Suppressor macrophage treated with lipopolysaccharide for 1 hour (primary cell): ENCODE measurements around the gene NKG7.
"Not testable (repeated sequence)": the region's sequence is repeated elsewhere in the genome, so short reads cannot be mapped to it uniquely, and the experiment has no call there.

Source experiments
- DNase-seq, 3 donors: peaks; one replicate each; pipeline ENCODE4 v3.0.0-alpha.2; 2020 to 2022

NKG7 gene, protein sequence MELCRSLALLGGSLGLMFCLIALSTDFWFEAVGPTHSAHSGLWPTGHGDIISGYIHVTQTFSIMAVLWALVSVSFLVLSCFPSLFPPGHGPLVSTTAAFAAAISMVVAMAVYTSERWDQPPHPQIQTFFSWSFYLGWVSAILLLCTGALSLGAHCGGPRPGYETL

DNA sequence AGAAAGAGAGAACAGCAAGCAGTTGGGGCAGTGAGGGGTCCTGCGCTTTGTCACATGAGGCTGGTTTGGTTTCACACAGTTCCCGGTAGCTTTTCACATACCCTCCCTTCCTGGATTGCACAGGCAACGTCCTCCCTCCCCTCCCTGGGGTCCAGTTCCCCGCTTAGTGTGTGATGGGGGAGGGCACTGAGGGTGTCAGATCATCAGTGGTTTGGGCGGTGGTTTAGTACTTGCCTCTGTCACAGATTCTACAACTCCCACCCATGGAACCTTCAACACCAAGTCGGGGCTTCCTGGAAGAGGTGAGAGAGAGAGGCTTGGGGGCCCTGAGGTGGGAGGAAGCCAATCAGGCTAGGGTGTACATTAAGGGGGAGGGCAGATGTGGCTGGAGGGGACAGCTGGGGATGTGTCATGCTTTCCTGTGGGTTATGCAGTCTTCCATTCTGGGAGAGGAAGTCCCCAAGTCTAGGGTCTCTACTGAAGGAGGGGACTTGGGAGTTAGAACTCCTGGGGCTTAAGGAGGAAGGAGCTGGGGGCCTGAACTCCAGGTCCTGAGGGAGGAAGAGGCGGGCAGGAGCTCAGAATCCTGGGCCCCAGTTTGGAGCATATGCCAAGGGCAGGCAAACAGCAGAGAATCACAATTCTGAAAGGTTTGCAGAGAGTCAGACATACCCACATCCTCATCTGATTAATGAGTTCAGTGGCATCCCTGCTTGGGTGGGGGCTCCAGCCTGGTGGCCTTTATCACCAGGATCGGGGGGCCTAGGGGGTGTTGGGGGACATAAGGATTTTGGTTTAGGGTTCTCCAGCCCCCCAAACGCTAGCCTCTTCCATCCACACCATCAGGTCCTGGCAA lies at the start of gene NKG7:
Gene NKG7 (minus strand): TSS at position 6 of the 856 bp plus-strand sequence. CDS start 119 bp downstream, outside the sequence.
- DNase-seq, result peak; percentile 27 to 40 (median 32)

DNA sequence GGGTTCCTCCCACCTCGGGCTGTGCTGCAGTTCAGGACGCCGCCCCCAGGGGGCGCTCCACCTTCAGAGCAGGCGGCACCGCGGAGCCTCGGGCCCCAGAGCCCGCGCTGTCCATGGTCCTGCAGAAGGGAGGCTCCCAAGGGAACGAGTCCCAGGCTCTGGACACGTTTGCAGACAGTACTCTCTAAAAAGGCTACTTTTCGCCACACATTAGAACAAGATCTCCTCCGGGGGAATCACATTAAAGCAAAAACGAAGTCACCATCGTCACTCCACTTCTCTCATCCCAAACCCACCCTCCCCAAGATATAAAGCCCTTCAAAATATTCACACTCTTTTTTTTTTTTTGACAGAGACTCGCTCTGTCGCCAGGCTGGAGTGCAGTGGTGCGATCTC lies 49.6 kb upstream of the NKG7 start:
- peak; percentile 93 to 98 (median 97) for DNase-seq

DNA sequence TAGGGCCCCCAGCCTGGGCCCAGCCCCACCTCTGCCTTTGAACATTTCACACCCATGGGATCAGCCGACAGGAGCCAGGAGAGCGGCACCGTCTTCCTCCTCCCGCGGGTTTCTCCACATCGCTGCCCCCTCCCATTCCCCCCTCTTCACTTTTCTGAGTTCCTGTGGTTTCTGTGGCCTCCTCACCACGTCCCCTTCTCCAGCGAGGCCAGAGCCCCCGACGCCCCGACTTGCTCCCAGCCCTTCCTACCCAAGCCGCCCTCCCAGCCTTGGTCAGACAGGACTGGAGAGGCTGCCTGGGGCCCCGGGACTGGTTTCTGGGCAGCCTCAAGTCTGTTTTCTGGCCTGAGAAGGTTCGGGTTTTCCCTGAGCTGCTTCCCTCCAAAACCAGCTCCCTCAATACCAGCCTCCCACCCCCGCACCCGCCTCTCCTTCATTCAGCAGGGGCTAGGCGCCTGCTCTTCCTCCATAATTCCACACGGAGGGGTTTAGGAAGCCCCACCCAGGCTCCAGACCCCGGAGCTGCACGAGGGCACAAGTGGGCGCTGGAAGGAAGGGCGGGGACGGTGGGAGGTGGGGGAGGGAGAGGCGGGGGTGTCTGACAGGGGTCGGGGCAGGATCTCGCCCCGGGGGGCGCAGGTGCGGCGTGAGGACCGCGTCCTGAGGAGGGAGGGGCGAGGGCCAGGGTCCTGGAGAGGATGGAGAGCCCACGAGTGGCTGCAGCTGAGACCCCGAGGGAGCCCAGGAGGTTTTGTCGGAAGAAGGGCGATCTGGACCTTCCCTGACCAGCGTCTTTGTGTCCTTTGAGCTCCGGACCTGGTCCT lies 49.0 kb upstream of the NKG7 start:
- peak; percentile 54 to 81 (median 57) for DNase-seq

DNA sequence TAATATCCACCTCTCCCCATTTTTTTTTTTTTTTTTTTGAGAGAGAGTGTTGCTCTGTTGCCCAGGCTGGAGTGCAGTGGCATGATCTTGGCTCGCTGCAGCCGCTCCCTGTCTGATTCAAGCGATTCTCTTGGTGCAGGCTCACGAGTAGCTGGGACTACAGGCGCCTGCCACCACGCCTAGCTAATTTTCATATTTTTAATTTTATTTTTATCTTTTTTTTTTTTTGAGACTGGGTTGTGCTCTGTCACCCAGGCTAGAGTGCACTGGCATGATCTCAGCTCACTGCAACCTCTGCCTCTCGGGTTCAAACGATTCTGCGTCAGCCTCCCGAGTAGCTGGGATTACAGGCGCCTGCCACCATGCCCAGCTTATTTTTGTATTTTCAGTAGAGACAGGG lies 48.1 kb upstream of the NKG7 start:
- not testable (repeated sequence) for DNase-seq

DNA sequence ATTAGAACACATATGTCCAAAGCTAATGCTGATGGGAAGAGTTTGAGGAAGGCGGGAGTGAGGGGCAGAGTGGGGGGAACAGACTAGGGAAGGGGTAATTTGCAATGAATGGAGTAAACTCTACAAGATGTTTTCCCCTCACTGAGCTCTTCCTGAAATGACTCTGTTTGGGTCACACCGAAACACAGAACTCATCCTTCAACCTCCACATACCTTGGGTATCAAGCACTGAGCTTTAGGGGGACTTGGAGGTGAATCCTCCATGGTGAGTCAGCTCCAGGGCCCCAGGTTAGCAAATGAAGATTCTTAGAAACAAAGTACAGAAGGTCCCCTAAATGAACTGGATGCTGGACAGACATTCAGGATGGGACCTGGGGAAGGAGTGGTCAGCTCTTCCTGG lies 46.3 kb upstream of the NKG7 start:
- no peak for DNase-seq

DNA sequence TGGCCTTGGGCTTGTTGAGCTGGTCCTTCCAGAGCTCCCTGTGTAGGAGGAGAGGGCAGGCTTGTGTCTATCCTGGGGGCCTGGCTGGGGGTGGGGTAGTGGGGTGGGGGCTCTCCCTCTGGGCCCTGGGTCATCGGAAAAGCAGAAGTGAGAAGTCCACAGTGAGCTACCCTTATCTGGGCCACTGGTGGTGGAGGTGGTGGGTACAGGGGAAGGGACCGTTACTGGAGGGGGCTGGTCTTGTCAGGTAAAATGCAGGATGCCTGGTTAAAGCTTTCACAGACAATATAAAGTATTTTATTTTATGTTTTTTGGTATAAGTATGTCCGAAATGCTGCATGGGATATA lies 45.3 kb upstream of the NKG7 start:
- DNase-seq, result no peak

DNA sequence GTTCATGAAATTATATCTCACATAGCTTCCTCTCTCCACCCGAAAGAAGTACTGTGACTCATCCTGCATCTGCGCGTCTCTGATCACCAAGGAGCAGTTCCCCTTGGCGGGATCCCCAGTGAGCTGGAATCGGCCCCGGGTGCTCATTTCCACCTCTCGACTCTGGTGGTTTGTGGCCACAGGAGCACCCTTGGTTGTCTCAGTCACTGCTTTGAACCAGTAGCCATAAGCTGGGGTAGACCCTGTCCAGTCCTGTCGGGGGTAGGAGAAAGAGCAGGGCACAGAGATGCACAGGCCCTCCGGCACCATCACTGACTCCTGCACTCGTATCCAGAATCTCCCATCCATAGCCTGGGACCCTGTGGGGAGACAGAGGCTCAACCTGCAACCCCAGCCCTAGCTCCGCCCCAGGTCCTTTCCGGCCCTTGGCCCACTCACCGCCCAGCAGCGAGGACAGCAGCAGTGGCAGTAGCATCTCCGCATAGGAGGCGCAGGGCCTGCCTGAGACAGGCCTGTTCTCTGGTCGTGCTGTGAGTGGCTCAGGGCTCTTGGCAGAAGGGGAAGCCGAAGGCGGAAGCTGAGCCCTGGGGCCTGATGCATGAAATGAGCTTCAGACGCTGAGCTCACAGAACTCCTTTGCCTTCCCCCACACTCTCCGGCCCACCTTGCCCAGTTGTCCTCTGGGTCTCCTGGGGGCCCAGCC lies 44.8 kb upstream of the NKG7 start, which contains the start of gene SIGLEC10:
Gene SIGLEC10 (minus strand): TSS at position 536 of the 703 bp plus-strand sequence. CDS start 61 bp downstream, at position 475.
- DNase-seq, result peak; percentile 88 to 91 (median 90)

DNA sequence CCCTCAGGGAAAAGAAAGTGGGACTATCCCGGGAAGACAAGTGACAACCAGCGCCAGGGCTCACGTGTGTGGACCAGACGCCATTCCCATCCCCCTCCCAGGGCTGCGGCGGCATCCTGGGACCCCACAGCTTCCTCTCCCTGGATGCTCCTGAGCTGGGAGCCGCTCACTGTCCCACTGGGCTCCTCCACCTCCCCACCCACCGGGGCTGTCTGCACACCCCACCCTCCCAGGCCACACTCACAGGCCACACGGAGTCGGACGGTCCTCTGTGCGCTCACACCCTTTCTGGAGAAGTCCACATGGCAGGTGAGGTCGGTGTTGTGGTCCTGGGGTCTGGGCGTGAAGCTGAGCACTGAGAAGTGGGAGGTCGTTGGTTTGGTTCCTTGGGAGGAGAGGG lies 44.0 kb upstream of the NKG7 start:
- not testable (repeated sequence) for DNase-seq

DNA sequence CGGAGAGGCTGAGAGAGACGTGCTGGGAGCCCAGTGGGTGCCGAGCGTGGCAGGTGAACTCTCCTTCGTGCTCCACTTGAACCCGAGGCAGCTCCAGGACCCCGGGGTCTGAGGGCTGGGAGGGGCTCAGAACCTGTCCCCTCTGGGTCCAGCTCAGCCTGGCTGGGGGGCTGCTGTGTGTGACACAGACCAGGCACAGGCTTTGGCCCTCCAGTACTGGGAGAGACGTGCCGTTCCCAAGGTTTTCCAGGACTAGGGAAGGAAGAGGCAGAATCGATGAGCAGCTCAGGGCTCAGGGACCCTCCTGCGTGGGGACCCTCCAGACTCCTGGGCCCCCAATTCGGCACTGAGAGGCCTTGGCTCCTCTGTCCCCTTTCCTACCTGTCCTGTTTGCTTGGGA lies 42.7 kb upstream of the NKG7 start:
- DNase-seq, result no peak

DNA sequence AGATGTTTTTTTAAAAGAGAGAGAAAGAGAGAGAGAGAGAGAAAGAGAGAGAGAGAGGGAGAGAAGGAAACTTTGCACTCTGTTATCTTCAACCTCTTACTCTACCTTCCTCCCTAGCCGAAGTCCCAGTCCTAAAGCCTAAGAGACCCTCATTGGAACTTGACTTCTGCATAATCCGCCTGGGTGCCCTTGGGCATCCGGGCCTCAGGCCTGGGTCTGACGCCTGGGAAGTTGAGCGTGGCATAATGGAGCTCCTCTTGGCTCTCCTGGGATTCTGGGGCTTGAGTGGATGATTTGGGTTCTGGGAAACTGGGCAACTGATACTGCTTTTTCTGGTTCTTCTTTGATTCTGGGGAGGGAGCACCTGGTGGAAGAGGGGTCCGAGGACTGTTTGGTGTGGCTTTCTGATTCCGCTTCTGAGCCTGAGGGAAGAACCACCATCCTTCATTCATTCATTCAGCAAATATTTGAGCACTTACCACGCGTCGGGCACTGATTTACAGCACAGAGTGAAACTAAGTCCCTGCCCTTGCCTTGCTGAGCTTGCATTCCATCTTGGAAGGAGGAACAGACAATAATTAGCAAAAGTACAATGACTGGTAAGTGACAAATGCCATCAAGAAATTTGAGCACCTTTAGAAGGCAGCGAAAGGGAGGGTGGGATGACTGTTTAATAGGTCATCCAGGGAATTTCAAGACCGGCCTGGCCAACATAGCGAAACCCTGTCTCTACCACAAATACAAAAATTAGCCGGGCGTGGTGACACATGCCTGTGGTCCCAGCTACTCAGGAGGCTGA lies 38.7 kb upstream of the NKG7 start:
- no peak for DNase-seq

DNA sequence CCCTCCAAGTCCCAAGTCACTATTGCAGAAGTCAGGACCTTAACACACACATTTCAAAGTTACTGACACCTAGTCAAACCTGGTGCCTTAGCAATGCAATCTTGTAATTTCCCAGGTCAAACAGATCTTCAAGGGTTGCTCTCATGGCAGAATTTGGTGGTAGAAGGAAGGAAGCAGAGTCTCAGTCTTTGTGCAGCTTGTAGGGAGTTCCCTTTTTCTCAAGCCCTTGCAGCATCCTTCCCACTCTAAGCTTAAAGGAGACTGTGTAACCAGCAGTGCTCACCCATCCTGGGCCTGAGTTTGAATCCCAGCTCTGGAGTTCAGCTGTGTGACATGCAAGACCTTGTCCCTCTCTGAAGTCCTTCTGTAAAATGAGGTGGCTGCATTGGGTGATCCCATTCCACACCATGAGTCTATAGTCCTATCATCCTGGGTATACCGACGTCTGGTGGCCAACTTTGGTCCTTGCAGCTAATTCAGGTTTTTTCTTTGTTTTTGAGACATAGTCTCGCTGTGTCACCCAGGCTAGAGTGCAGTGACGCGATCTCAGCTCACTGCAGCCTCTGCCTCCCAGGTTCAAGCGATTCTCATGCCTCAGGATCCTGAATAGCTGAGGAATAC lies 35.2 kb upstream of the NKG7 start:
- DNase-seq, result peak; percentile 89 to 95 (median 94)

DNA sequence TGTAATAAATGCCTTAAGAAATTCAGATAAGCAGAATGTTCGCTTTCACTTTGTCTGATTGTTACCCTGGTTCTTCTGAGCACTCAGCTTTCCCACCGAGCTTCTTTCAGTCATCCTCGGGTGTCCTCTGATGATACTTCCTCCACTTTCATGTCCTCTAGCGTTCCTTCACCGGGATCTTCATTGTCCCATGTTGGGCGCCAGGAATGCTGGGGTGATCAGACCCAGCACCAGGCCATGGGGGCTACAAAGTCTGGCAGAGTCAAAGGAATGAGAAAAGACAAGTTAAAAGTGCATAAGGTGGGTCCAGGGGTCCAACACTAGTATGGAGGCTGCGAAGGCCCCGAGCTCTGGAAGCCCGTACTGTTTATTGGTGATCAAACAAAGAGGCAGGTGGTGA lies 29.7 kb upstream of the NKG7 start:
- DNase-seq, result peak in 1 of 3 donors; percentile 8

DNA sequence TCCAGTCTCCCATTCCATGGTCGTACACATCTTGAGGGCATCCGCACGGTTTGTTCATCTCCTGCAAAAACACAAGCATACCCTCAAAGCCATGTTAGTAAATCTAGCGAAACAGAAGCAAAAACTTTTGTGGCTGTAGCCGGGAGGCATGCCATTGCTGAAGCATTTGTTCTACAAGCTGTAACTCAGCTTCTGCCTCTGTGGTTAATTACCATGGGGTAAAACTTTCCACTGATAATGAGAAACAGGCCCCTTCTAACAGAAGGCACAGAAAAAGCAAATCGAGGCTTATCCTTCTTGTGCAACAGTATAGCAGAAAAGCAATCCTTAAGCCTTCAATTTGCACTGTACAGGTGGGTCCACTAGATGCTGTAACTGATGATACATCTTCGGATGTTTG lies 27.5 kb upstream of the NKG7 start:
- peak in 1 of 3 donors; percentile 11 for DNase-seq

DNA sequence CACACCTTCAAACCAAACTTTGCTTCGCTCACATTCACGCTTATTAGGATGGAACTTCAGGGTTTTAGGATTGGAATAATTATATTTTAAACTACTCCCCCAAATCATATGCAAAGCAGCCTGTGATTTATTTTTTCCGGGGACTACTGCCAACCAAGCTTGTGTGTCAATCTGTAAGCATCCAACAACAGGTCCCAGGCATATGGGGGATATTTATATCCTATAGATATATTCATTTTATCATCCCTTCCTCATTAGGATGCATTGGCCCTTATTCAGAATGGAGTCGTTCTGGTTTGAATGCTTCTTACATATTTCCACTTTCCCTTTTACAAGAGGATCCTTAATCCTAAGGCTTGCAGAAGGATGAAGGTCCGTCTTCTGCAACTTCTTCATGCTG lies 26.8 kb upstream of the NKG7 start:
- DNase-seq, result peak in 1 of 3 donors; percentile 16

DNA sequence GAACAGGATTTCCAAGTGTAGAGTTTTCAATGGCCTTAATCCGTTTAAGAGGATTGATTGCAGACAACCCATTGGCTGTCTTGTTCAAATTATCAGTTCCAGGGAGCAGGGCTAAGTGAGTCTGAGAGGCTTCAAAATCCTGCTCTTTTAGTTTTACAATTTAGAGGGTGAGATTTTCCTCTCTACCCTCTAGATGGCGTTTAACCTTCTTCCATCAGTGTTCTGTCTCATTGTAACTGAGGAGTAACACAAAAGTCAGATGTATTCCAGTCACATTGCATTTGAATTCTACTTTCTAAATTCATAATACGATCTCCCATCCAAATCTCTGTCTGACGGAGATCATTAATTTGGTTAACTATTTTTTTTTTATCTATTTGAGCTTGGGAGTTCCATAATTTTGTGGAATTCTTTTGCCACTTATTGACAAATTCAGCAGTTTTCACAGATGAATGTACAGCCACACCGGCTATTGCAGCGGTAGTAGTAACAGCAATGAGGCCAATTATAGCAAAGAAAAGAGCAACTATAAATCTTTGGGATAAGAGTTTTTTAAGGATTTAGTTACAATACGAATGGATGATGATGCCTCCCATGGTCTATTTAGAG lies 25.7 kb upstream of the NKG7 start:
- DNase-seq, result peak; percentile 48 to 79 (median 72)

DNA sequence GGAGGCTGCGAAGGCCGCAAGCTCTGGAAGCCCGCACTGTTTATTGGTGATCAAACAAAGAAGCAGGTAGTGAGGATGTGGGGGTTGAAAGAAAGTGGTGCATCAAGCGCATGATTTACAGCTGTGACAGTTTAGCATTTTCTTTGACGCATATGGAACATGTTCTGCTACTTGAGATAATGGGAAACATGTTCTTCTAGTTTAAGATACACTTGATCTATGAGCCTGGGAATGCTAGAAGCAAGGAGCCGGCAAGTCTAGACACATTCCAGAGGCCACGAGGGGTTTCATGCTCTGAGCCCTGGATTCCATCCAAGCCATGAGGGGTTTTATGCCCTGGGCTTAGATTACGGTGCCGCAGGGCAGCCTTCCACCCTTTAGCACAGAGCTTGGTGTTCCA lies 25.0 kb upstream of the NKG7 start:
- not testable (repeated sequence) for DNase-seq

DNA sequence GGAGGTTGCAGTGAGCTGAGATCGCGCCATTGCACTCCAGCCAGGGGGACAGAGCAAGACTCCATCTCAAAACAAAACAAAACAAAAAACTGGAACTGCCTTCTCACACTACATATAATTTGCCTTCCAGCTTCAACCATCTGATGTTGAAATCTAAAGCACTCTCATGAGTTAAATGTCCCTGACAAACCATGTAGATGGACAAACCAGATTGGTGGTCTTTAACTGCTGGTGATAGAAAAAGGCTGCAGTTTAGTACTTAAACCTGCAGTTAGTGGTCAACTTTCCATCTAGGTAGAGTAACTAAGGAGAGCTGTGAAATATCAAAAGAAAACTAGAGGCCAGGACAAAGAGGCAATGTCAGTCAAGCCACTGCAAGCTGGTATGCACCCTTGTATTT lies 23.7 kb upstream of the NKG7 start:
- DNase-seq, result peak in 1 of 3 donors; percentile 11

DNA sequence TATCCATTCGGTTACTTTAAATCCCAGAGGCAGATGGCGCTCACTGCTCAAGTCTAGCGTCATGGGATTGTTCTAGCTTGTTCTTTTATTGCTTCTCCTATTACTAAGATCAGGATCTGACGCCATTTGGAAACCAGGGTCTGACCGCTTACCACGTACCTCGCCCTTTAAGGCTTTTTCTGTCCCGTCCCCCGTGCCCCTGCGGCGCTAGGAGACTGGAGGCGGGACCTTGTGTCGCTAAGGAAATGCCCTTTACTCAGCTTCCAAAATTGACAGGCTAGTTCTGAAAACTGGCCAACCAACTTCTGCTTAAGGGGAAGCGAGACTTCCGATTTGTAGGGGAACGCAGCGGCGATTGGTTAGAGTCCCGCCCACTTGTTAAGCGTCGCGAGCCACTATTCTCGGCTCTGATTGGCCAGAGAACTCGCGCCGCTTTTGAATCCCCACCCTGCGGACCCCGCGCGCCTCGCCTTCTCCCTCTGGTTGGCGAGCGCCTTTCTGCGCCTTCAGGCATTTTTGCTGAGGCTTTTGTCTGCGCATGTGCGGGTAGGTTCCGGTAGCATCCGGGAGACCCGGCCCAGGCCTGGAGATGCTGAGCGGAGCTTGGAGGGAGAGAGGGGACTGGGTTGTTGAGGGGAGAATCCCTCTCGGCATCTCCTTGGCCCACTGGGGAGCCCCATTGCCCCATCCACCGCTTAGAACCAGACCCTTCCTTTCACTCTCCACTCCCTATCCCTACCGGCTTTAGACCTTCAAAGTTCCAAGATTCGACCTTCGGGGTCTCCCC lies 21.8 kb upstream of the NKG7 start:
- DNase-seq, result peak; percentile 95 to 99 (median 98)

DNA sequence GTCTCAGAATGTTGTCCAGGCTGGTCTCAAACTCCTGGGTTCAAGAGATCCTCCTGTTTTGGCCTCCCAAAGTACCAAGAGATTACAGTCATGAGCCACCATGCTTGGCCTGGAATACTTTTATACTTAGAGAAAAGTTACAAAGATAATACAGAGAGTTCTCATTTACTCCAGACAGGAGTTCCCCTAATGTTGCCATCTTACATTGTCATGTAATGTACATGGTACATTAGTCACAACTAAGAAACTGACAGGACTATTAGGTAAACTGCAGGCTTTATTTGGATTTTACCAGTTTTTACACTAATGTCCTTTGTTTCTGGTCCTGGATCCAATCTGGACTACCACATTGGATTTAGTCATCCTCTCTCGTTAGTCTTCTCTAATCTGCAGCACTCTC lies 20.2 kb upstream of the NKG7 start:
- DNase-seq, result peak; percentile 58 to 80 (median 78)

DNA sequence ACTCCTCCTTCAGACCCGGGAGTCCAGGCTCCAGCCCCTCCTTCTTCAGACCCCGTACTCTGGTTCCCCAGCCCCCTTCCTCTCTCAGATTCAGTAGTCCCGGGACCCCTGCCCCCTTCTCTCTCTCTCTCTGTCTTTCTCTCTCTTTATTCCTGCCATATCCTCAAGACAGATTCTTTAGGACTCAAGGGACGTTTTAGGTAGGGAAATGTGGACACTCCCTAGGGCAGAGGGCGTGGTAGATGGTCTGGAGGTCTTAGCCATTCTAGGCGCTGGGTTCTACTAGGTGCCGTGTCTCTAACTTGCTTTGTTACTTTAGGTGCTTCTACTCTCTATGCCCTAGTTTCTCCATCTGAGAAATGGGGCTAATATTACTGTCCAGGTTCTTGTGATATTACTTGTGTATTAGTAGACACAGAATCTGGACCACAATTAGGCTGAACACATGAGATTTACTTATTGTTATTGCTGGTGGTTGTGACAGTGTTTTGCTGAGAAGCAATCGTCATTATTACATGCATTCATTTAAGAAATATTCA lies 18.7 kb upstream of the NKG7 start:
- DNase-seq, result no peak
